Measurements from ENCODE around the gene PRR19. TPM values are rescaled to one million over a fixed set of nuclear protein-coding genes. Genes with fewer than 3 reads are reported as not detected.

PRR19 gene
- total RNA-seq = under 1 TPM in 2 of 4 donors, not detected in 2; 0.27 to 0.45 TPM

DNA sequence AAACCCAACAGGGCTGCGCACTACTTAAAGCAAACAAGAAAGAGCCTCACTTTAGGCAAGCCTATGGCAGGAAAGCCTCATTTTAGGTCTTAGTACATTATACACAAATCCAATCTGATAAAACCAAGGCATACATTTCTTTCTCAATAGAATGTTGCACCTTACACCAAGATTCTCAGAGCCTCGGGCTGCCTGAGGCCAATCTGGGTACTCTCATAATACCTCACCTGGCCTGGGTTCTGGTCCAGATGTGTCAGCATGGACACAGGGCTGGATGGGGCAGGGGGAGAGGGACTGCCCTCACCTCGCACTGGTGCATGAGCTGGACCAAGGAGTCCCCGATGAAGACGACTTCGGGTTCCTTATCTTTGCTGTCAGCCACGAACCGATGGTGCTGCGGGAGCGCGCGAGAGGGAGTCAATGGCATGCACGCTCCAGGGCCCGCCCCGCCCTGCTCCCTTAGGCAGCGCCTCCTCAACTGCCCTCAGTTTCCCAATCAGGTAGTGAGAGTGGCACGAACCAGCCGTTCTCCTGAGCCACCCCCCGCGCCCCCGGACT, at the start of gene PRR19:
PRR19 (plus strand) TSS at position 487 of the 558 bp plus-strand sequence. CDS start 7,453 bp downstream, outside the sequence.
- Histone ChIP-seq H3K27me3 (no peaks in the 10 kb centered on the region), H3K4me1 (peaks cover 6 to 11% of the 10 kb centered on the region in 2 donors), H3K4me3 (replicated peaks in 1 of 3) (peak within 1 kb of the TSS in 2 of 3 donors; percentile 1 to 42), H3K27ac (peak within 1 kb of the TSS in 1 of 3 donors; percentile 40), H3K36me3 (no peaks in the 10 kb centered on the region), H3K9me3 (no peaks in the 10 kb centered on the region)
- no peak for DNase-seq
- TF ChIP-seq POLR2A (IDR thresholded peaks at IDR 0.05) = no peak
- no peak for TF ChIP-seq CTCF (IDR thresholded peaks at IDR 0.05)
- intact Hi-C loops (cut with DNase I) = no loop called here
- 12 to 25% methylated on average over 6 to 17 of the region's 21 CpGs for WGBS, 2 donors

GRCh38 chr19:42252365-42253244, 49.3 kb upstream of the PRR19 start:
- H3K27ac ChIP-seq = peak overlapping the region; percentile 94 to 97 (median 97)
- no peaks in the 10 kb centered on the region for H3K9me3 ChIP-seq
- H3K4me1 ChIP-seq = peaks cover 26 to 57% of the 10 kb centered on the region in 2 donors
- 3 to 6% methylated on average over 27 of the region's 27 CpGs for WGBS, 2 donors
- intact Hi-C loops (cut with DNase I) = no loop called here
- H3K36me3 ChIP-seq = peaks cover 0 to 12% of the 10 kb centered on the region in 2 donors
- TF ChIP-seq CTCF (IDR thresholded peaks at IDR 0.05) (no peak), POLR2A (IDR thresholded peaks at IDR 0.05) (peak in 1 of 2 donors; percentile 25)
- no peaks in the 10 kb centered on the region for H3K27me3 ChIP-seq
- peak; percentile 64 to 79 for DNase-seq
- H3K4me3 ChIP-seq (replicated peaks in 1 of 3) = peak overlapping the region; percentile 62 to 93 (median 91)

GRCh38 chr19:42253245-42254088, 48.5 kb upstream of the PRR19 start:
- no peaks in the 10 kb centered on the region for H3K27me3 ChIP-seq
- 1% methylated on average over 19 to 21 of the region's 71 CpGs for WGBS, 2 donors
- TF ChIP-seq CTCF (IDR thresholded peaks at IDR 0.05) = no peak
- TF ChIP-seq POLR2A (IDR thresholded peaks at IDR 0.05) = peak in 1 of 2 donors; percentile 33
- intact Hi-C loops (cut with DNase I) = no loop called here
- peak overlapping the region; percentile 94 to 97 (median 97) for H3K27ac ChIP-seq
- peak; percentile 66 to 68 for DNase-seq
- peaks cover 0 to 10% of the 10 kb centered on the region in 2 donors for H3K36me3 ChIP-seq
- no peaks in the 10 kb centered on the region for H3K9me3 ChIP-seq
- H3K4me3 ChIP-seq (replicated peaks in 1 of 3) = peak overlapping the region; percentile 82 to 93 (median 91)
- peaks cover 26 to 57% of the 10 kb centered on the region in 2 donors for H3K4me1 ChIP-seq

DNA sequence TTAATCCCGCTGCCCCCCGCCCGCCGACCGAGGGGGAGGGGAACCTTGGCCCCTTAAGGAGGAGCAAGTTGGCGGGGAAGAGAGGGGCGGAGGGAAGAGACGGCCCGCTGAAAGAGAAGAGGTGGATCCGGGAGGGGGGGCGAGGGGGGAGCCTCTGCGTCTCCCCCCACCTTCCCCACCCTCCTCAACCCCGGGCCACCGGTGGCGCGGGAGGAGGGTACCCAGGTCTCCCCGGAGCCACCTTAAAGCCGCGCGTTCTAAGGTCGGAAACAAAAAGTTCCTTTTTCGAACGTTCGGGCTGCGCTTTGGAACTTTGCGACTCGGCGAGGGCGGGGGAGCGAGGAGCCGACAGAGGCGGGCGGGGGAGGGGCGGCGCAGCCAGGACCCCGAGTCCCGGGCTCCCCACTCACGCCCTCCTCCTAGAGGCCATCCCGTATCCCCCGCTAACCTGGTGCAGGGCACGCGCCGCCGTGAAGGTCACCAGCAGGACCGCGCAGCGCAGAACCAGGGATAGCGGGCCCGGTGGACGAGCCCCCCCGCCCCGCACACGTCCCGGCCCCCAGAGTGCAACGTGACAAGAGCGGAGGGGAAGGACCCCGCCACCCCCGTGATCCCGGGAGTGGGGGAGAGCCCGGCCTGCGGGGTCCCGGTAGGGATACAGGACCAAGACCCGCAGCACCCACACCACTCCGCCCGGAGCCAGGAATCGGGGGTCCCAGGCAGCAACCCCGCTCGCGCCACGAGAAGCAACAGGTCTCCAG, 47.7 kb upstream of the PRR19 start:
- peak in 1 of 2 donors; percentile 14 for TF ChIP-seq POLR2A (IDR thresholded peaks at IDR 0.05)
- TF ChIP-seq CTCF (IDR thresholded peaks at IDR 0.05) = peak in 1 of 6 experiments; percentile 6
- intact Hi-C loops (cut with DNase I) = no loop called here
- Histone ChIP-seq H3K4me3 (replicated peaks in 1 of 3) (peak overlapping the region; percentile 82 to 93 (median 91)), H3K36me3 (peaks cover 0 to 8% of the 10 kb centered on the region in 2 donors), H3K27ac (peak overlapping the region; percentile 94 to 97 (median 97)), H3K9me3 (no peaks in the 10 kb centered on the region), H3K4me1 (peaks cover 26 to 55% of the 10 kb centered on the region in 2 donors), H3K27me3 (no peaks in the 10 kb centered on the region)
- peak; percentile 82 for DNase-seq
- WGBS, 2 donors = 0 to 1% methylated on average over 14 to 25 of the region's 70 CpGs
